ENCODE measurements around the gene LINC00632.

LINC00632 gene

DNA sequence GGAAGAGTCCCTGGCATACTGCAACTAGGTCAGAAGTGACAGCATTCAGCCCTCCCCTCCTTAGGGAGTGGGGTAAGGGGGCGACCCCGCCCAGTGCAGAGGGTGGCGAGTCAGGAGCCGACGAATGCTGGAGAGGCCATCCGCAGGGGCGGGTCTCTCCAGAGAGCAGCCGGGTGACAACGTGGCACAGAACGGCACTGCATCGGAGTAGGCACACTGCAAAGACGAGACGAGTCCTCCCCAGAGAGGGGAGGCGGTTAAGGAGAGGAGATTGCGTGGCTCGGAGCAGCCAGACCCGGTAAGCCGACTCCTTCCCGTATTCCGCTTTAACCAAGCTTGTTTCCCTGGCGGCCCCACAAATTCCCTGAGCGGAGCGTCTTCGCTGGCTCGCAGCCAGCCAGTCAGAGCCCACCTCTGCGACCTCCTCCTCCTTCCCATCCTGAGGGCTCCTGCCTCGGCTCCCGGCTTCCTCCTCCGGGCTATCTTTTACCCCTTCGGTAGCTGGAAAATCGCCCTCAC lies 54.9 kb downstream of the LINC00632 start:
- DNase-seq = peak in 30 of 56 donors; percentile 0 to 43 (median 14)

DNA sequence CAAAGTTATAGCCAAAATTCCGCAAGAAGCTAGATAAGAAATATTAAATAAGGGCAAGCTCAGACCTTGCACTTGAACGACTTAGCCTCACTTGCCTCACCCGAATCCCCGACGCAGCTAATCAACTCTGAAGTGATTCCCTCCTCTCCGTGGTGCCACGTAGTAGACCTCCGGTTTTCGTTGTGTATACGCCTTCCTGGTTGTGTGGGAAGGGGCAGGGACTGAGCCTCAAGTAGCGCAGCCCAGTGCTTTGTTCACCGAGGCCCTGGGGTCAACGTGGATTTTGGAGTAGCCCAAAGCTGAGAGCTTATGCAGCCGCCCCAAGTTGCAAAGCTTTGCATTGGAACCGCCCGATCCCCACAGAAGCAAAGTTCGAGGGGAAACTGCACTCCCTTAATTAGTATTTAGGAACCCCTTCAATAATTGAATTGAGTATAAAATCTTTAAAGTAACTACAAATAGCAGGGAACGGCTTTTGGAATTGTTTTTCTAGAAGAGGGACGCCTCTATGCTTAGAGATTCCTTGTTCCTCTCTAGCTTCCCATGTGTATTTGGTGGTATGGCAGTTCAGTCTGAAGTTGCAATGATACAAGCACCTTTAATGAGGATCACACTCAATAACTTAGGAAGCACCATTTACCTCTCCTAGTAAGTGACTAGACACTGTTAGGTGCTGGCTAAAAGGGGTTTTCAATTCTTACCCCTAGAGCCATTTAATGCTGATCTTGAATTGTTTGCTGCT lies 55.7 kb downstream of the LINC00632 start:
- peak in 8 of 56 donors; percentile 0 to 5 (median 1) for DNase-seq

DNA sequence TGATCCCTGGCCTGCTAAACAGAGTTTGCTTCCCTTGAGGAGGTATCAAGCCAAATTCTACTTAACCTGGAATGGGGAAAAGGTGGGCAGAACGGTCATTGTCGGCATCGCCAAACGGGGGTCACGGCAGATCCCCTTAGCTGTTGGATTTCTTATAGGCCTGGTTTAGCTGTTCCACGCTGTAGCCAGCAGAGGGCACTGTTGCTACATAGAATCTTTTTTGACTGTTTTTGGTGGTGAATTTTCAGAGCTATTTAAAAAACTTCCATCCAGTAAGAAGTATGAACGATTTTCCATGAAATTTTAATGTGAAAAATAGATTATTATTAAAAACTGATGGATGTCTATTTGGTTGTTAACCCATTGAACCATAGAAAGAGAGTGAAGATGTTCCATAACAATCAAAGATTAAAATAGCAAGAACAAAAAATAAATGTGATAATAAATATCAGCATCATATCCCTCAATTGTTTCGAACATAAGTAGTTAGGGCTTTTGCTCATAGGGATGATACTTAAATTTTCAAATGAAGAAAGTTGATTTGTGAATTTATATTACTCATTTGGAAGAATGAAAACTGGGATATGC lies 56.6 kb downstream of the LINC00632 start:
- peak in 38 of 56 donors; percentile 1 to 67 (median 10) for DNase-seq

DNA sequence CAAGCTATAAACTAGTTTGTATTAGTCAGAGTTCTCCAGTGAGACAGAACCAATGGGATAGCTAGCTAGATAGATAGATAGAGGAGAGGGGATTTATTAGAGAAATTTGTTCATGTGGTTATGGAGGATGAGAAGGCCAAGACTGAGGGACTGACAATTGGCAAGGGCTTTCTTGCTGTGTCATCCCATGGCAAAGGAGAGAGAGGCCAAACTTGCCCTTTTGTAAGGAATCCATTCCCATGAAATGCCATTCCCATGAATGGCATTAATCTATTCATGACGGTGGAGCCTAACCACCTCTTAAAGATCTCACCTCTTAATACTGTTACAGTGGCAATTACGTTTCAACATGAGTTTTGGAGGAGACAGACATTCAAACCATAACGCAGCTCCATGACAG lies 58.1 kb downstream of the LINC00632 start:
- DNase-seq = no peak

DNA sequence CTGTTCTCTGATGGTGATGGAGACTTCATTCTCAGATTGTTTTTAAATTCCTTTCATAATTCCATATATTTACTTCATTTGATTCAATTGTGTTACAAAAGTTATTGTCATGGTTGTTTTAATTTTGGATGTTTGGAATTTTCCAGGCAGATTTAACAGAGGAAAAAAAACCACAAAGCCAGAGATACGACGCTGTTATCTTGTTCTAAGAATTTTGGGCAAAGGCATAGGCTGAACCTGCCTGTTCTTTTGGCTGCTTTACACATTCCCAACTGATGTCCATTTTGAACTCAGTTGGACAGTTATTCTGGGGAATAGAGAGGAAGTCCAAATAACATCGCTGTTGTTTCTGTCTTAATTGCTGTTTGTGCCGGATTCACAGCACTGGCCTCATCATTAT lies 65.7 kb downstream of the LINC00632 start:
- no peak for DNase-seq

DNA sequence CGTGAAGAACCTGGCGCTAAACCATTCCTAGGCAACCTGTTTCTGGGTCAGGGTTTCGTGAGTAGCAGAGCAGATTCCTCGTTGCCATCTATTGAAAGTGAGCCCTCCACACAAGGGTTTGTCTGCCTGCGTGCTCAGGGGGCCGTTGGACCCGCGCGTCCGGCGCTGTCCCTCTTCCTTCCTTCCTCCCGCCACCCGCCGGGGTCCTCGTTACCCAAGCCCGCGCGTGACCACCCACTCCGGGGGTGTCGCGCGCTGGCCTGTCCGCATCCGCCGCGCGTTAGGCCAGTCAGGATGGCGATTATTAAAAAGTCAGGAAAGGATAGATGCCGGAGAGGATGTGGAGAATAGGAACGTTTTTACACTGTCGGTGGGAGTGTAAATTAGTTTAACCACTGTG lies 66.8 kb downstream of the LINC00632 start:
- DNase-seq = no peak

DNA sequence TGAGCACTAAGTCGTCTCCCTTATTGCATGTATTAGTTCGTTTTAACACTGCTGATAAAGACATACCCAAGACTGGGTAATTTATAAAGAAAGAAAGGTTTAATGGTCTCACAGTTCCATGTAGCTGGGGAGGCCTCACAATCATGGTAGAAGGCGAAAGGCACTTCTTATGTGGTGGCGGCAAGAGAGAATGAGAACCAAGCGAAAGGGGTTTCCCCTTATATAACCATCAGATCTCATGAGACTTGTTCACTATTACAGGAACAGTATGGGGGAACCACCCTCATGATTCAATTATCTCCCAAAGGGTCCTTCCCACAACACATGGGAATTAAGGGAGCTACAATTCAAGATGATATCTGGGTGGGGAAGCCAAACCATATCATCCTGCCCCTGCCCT lies 85.1 kb downstream of the LINC00632 start:
- DNase-seq = no peak

DNA sequence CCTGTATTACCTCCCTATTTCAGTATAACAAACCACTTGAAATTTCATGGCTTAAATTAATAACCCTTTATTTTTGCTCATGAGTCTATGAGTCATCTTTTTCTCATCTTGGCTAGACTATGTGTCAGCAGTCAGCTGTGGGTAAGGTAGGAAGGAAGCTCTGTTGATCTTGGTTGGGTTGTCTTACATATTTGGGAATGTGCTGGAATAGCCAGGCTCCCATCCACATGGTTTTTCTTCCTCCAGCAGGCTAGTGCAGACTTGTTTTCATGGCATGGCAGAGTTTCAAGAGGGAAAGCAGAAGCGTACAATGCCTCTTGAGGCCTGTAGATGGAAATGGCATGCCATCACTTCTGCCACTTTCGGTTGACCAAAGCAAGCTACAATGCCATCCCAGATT lies 89.7 kb downstream of the LINC00632 start:
- no peak for DNase-seq

DNA sequence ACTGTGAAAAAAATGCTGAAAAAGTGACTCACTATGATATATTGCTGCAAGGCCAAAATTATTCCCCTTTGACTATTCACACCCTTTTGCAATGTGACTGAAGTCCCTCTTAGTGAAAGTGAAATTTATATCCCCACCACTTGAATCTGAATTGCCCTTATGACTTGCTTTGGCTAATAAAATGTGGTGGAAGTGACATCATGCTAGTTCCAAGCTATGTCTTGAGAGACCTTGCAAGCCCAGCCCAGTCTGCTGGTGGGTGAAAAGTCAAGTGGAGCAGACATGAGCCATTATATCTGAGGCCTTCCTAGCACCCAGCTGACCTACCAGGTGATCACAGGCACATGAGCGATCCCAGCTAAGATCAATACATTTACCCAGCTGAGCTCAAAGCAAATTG lies 94.7 kb downstream of the LINC00632 start:
- no peak for DNase-seq

DNA sequence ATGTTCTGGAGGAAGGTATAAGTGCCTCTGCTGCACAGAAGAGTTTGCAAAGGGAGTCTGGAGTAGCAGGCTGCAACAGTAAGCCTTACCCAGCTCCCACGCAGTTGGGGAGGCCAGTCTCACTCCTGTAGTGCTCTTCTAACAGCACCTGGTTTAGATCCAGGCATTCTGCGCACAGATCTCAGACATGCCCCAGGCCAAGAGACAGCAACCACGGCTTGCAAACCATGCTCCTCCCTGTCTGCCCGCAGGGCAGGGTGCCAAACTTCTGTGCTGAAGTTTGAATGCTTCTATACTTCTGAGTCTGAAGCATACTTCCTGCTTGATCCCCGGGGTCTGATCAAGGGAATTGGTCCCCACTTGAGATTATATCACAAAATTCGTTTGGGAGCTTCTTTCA lies 106.3 kb downstream of the LINC00632 start:
- DNase-seq = peak in 1 of 56 donors; percentile 0

DNA sequence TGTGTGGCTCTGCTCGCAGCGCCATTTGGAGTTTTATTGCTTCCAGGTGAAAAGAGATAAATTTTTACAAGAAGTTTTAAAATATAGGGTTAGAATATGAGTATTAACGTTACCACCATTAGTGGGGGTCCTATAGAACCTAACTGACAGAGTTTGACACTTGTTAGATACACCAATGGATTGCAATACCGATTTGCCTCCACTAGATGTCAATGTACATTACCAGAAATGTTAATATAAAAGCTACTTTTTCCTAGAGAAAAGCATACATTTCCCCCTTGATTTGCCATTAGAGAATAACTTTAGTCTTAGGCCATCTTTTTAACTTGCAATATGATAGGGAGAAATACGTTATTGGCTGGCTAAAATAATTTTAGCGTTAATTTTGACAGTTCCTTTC lies 108.4 kb downstream of the LINC00632 start:
- DNase-seq = no peak

DNA sequence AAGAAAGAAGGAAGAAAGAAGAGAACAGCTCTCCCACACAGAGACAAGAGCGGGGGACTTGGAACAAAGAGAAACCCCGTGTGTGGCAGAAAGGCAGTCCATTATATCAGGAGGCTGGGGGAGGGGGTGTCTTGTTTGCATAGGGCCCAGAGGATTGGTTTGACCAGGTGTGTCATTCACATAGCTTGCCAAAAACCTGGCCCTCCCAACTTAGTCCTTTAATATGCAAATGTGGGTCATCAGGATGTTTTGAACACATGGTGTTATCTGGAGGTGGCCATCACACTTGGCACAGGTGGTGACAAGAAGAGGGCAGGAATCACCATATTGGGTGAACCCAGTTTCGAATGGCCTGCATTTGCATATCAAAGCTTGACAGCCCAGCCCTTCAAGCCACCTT lies 111.7 kb downstream of the LINC00632 start:
- no peak for DNase-seq

DNA sequence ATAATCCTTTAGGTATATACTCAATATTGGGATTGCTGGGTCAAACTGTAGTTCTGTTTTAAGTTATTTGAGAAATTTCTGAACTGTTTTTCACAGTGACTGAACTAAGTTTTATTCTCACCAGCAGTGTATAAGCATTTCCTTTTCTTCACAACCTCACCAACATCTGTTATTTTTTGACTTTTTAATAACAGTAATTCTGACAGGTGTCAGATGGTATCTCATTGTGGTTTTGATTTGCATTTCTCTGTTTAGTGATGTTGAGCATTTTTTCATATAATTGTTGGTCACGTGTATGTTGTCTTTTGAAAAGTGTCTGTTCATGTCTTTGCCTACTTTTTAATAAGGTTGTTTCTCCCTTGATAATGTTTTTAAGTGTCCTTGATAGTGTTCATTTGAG lies 112.6 kb downstream of the LINC00632 start:
- DNase-seq = no peak

DNA sequence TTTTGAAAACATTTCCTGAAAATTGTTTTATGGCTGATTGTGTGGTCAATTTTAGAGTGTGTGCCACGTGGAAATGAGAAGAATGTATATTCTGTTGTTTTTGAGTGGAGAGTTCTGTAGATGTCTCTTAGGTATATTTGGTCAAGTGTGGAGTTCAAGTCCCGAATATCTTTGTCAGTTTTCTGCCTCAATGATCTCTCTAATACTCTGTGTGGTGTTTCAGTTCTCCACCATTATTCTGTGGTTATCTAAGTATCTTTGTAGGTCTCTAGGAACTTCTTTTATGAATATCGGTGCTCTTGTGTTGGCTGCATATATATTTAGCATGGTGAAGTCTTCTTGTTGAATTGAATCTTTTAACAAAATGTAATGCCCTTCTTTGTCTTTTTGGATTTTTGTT lies 113.3 kb downstream of the LINC00632 start:
- DNase-seq = no peak

DNA sequence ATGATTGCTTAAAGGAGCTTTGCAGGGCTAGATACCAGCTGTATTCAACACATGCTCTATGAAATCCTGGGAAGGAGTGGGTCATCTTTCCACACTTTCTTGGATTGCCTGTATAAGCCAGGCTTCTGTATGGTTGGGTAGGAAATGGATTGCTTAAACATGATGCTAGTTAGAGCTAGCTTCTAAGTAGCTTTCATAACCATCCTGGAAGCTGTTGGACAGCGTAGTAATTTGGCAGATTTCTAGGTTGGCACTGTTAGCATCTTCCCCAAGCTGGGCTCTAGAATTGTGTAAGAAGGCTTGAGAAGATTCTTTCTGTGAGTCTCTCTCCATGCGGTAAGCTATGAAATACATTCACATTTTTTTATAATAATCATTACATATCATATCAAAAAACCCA lies 127.3 kb downstream of the LINC00632 start:
- DNase-seq = no peak
